Activated naive CD4-positive, alpha-beta T cell treated with anti-CD3 and anti-CD28 coated beads, Interleukin-2, amount 50 U/mL, for 72 hours (primary cell): Measurements from ENCODE around the gene TSC22D4. TPM values are rescaled to one million over a fixed set of nuclear protein-coding genes. Genes with fewer than 3 reads are reported as not detected.

Experiments used
- ATAC-seq, 2 donors: fragments of 150-1000 bp; cut with Tn5 transposase; 2 replicates each; pipeline ENCODE4 v1.10.0; 2021; ENCODE audit warnings: mild to moderate bottlenecking in 2 of 2, moderate library complexity in 2 of 2
- DNase-seq, 2 donors: peaks; one replicate each; pipeline ENCODE4 v3.0.0; 2021 to 2022; ENCODE audit warnings: low spot score in 2 of 2
- H3K27ac Mint-ChIP-seq, 2 donors: one replicate each; pipeline ENCODE4 v1.8.0; 2022; ENCODE audit warnings: mild to moderate bottlenecking in 2 of 2, mixed read lengths in 2 of 2
- H3K36me3 Mint-ChIP-seq, 2 donors: one replicate each; pipeline ENCODE4 v1.8.0; 2022; ENCODE audit warnings: mixed read lengths in 2 of 2
- H3K9me3 Mint-ChIP-seq, 2 donors: one replicate each; pipeline ENCODE4 v1.8.0; 2022; ENCODE audit warnings: mixed read lengths in 2 of 2
- total RNA-seq, 2 donors: library from RNA; stranded (reverse); gene quantifications; one replicate each; pipeline ENCODE4 v1.2.3, GENCODE V29; 2022

The TSC22D4 gene
- total RNA-seq, 2 donors from 2014 or later, result 96.2 to 99.9 TPM

DNA sequence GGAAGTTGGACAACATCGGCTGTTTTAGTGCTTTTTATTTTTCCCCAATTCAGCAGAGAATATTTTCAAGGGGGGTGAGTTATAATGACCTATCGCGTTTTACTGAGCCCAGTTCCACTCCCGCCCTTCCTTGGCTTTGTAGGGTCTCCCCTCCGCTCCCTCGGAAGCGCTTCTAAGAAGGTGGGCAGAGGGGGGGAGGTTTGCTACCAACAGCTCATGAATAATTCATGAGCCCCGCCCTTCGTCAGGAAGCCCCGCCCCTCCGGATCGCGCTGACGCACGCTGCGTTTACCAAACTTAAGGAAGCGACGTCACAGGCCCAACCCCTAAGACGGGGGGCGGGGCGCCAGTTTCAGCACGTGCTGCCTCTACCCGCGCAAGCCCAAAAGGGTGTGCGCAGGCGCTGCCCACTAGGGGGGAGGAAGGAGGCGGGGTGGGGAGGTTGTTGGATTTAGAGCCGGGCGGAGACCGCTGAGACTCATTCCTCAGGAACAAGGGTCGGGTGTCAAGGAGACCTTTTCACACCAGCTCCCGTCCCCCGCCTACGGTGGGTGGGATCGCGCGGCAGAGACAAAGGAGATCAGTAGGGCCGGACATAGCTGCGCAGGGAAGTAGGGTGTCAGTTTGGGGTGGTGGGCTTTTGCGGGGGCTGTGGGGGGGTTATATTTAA, 49.9 kb downstream of the TSC22D4 start:
- peak; percentile 72 to 74 for ATAC-seq
- Mint-ChIP-seq H3K9me3 (peaks cover 0 to 4% of the 10 kb centered on the region in 2 donors), H3K27ac (peak overlapping the region; percentile 100), H3K36me3 (peaks cover 25 to 30% of the 10 kb centered on the region in 2 donors)
- peak; percentile 100 for DNase-seq

DNA sequence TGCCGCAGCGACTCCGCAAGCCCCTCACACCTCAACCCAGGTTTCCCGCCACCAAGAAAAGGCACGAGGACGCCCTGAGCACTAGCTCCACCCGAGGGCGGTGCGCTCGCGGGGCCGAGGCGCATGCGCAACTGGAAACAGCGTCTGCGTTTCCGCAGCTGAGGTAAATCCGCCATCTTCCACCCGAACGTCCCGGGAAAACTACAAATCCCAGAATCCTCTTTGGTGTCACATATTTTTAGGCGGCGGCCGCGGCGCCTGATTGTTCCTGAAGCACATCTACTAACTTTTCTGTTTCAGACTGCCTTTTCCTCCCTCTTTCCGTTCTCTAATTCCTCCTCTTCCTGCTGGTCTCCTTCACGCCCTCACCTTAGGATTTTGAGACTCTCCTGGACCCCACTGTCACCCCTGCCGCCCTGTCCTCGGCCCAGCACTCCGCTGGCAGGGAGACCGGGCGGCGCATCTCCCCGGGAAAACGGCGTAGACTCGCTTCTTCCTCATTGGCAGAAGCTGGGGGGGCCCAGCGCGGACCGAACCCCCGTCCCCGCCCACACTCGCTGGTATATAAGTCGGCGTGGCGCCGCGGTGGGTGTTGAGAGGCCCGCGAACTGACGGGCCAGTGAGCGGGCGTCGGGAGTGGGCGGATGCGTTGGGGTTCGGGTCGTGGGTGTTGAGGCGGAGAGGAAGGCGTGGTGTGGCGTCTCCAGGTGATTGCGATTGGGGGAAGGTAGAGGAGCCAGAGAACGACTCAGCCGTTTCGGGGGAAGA, 50.6 kb downstream of the TSC22D4 start, which contains the start of gene ZCWPW1:
ZCWPW1 (minus strand) TSS at position 505 of the 768 bp plus-strand sequence. CDS start 8,054 bp downstream, outside the sequence.
- Mint-ChIP-seq H3K36me3 (peaks cover 18 to 25% of the 10 kb centered on the region in 2 donors), H3K9me3 (peaks cover 0 to 4% of the 10 kb centered on the region in 2 donors), H3K27ac (peak within 1 kb of the TSS; percentile 100)
- peak; percentile 94 to 98 for DNase-seq
- ATAC-seq, result peak; percentile 56 to 61

GRCh38 chr7:100427762-100428198, 51.2 kb downstream of the TSC22D4 start:
- H3K27ac Mint-ChIP-seq, result peak overlapping the region; percentile 100

DNA sequence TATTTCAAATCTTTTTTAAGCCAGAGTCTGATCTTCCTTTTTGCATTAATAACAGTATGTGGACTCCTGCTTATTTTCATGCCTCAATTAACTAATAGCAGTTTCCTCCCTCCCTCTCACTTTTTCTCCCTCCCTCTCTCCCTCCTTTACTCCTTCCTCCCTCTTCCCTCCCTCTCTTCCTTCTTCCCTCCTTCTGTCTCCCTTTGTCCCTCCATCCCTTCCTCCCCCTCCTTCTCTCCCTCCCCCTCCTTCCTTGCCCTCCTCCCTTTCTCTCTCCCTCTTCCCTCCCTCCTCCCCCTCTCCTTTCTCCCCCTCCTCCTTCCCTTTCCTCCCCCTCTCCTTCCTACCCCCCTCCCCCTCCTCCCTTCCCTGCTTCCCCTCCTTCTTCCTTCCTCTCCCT, 52.5 kb downstream of the TSC22D4 start:
- no peak overlapping the region for H3K27ac Mint-ChIP-seq
- peaks cover 15 to 20% of the 10 kb centered on the region in 2 donors for H3K36me3 Mint-ChIP-seq
- H3K9me3 Mint-ChIP-seq, result peaks cover 0 to 4% of the 10 kb centered on the region in 2 donors

More at GRCh38 chr7:100427762-100428198, 51.2 kb downstream of the TSC22D4 start:
- DNase-seq, result no peak
- Mint-ChIP-seq H3K9me3 (peaks cover 0 to 4% of the 10 kb centered on the region in 2 donors), H3K36me3 (peaks cover 15 to 25% of the 10 kb centered on the region in 2 donors)
- ATAC-seq, result no peak

GRCh38 chr7:100425347-100425746, 53.7 kb downstream of the TSC22D4 start:
- Mint-ChIP-seq H3K27ac (no peak overlapping the region), H3K36me3 (peaks cover 15 to 16% of the 10 kb centered on the region in 2 donors), H3K9me3 (peaks cover 0 to 4% of the 10 kb centered on the region in 2 donors)
- no peak for ATAC-seq
- no peak for DNase-seq

More for the DNA sequence above, 52.5 kb downstream of the TSC22D4 start:
- ATAC-seq, result no peak
- DNase-seq, result no peak

DNA sequence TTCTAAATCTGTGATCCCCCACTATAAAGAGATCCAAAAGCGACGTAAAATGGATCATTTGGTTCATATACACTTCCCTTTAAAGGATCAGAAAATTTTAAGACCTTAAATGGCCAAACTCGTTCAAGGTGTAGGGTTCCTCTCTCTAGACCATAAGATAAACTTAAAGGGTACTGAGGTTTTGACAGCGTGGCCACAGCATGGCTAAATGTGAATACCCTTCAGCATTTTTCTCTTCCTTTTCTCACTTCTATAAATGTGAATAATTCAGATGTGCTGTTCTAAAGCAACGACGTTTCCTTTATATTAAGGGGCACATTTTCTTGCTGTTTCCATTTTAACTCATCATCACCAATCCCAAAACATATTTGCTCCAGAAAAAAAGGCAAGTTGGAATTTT, 55.7 kb downstream of the TSC22D4 start:
- peaks cover 5% of the 10 kb centered on the region in 2 donors for H3K36me3 Mint-ChIP-seq
- DNase-seq (no peak), ATAC-seq (no peak)
- peaks cover 0 to 4% of the 10 kb centered on the region in 2 donors for H3K9me3 Mint-ChIP-seq
- no peak overlapping the region for H3K27ac Mint-ChIP-seq

- ATAC-seq (no peak), DNase-seq (no peak)
- Mint-ChIP-seq H3K36me3 (no peaks in the 10 kb centered on the region), H3K9me3 (no peaks in the 10 kb centered on the region), H3K27ac (no peak overlapping the region)
Observed at GRCh38 chr7:100419660-100420226, 59.3 kb downstream of the TSC22D4 start.

GRCh38 chr7:100418930-100419659, 59.9 kb downstream of the TSC22D4 start:
- DNase-seq (no peak), ATAC-seq (no peak)
- no peak overlapping the region for H3K27ac Mint-ChIP-seq
- no peaks in the 10 kb centered on the region for H3K9me3 Mint-ChIP-seq
- no peaks in the 10 kb centered on the region for H3K36me3 Mint-ChIP-seq

Other genes starting within 250 kb of the TSC22D4 start
- gene SPDYE3, start 171.5 kb downstream of the TSC22D4 start, total RNA-seq, result not detected
- 100 to 1,000 TPM in 1 of 2 donors, 10 to 100 TPM in 1; 41.0 to 103 TPM for gene PILRB, start 121.1 kb downstream of the TSC22D4 start, total RNA-seq
- 10 to 100 TPM in 1 of 2 donors, under 1 TPM in 1; 0.84 to 11.5 TPM for gene PILRA, start 105.7 kb downstream of the TSC22D4 start, total RNA-seq
- 1 to 10 TPM; 3.4 to 5.6 TPM for gene ZCWPW1, start 50.5 kb downstream of the TSC22D4 start, total RNA-seq
- gene MEPCE, start 49.4 kb downstream of the TSC22D4 start, total RNA-seq, result 10 to 100 TPM; 53.0 to 83.5 TPM
- gene PPP1R35, start 42.7 kb downstream of the TSC22D4 start, total RNA-seq, result 10 to 100 TPM; 38.7 to 52.5 TPM
- 1 to 10 TPM; 7.7 to 9.9 TPM for gene SPACDR, start 15.0 kb downstream of the TSC22D4 start, total RNA-seq
- gene NYAP1, start 4.7 kb upstream of the TSC22D4 start, total RNA-seq, result 1 to 10 TPM in 1 of 2 donors, under 1 TPM in 1; 0.89 to 1.0 TPM
- gene AGFG2, start 60.0 kb upstream of the TSC22D4 start, total RNA-seq, result 10 to 100 TPM; 47.3 to 59.9 TPM
- 10 to 100 TPM; 10.6 to 26.0 TPM for gene SAP25, start 94.7 kb upstream of the TSC22D4 start, total RNA-seq
- gene LRCH4, start 106.9 kb upstream of the TSC22D4 start, total RNA-seq, result 100 to 1,000 TPM in 1 of 2 donors, 10 to 100 TPM in 1; 76.2 to 178 TPM
- 1 to 10 TPM; 1.9 to 4.0 TPM for gene FBXO24, start 107.1 kb upstream of the TSC22D4 start, total RNA-seq
- 10 to 100 TPM; 14.8 to 19.6 TPM for gene PCOLCE, start 123.1 kb upstream of the TSC22D4 start, total RNA-seq
- 10 to 100 TPM; 20.7 to 28.0 TPM for gene MOSPD3, start 133.3 kb upstream of the TSC22D4 start, total RNA-seq
- 10 to 100 TPM; 13.1 to 19.1 TPM for gene TFR2, start 162.3 kb upstream of the TSC22D4 start, total RNA-seq
- not detected for gene ACTL6B, start 177.2 kb upstream of the TSC22D4 start, total RNA-seq
- gene GNB2, start 194.5 kb upstream of the TSC22D4 start, total RNA-seq, result 100 to 1,000 TPM; 213 to 239 TPM
- gene GIGYF1, start 215.0 kb upstream of the TSC22D4 start, total RNA-seq, result 10 to 100 TPM; 47.2 to 58.4 TPM
- gene POP7, start 226.9 kb upstream of the TSC22D4 start, total RNA-seq, result 10 to 100 TPM; 37.3 to 47.5 TPM
- not detected for gene EPO, start 241.3 kb upstream of the TSC22D4 start, total RNA-seq